Subcutaneous adipose tissue (tissue), 4 donors: ENCODE measurements around the gene EMID1. TPM values are rescaled to one million over a fixed set of nuclear protein-coding genes. Genes with fewer than 3 reads are reported as not detected.

Experiments
- total RNA-seq, 4 donors: library from RNA; depleted of rRNA; stranded (reverse); fragments of >200 nt; gene quantifications; one replicate each; pipeline ENCODE4 v1.1.0, GENCODE V29; 2016
- TF ChIP-seq, protein P1 (sequence below): fragments of 450-650 bp; IDR thresholded peaks from one replicate; pipeline ENCODE4 v1.5.1; 2016; ENCODE audit warnings: low read depth, mild to moderate bottlenecking, control low read depth, antibody characterized with exemption, moderate library complexity

The EMID1 gene
- total RNA-seq, 4 donors from 2014 or later: 0.17 to 1.3 (median 0.94) TPM; not detected in 1

DNA sequence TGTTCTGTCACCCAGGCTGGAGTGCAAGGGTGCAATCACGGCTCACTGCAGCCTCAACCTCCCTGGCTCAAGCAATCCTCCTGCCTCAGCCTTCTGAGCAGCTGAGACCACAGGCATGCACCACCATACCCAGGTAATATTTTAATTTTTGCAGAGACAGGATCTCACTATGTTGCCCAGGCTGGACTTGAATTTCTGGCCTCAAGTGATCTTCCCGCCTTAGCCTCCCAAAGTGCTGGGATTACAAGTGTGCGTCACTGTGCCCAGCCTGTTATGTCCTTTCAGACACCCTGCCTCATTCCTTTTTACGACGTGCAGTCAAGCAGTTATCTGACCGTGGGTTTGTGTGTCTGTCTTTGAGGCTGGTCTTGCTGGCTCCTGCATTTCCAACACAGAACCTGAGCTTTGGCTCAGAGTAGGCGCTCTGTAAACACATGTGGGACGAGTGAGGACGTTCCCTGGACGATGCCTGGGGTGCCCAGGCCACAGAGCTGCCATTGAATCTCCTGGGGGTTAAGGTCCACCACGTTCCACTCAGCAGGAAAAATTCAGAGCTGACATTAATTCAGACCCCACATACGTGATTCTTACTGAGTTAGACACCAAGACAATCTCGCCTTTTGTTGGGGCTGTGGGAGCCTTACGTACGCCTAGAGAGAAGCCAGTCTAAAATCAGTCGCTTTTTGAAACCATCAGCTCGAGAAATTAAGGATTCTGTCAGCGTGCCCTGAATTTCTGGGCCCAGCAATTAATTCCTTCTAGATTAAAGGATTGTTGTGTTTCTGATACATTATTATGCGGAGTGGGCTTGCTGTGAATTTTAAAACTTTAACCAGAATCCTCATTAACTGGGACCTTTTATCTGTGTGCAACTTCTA is 21.5 kb upstream of the EMID1 start:
- TF ChIP-seq, protein P1, sequence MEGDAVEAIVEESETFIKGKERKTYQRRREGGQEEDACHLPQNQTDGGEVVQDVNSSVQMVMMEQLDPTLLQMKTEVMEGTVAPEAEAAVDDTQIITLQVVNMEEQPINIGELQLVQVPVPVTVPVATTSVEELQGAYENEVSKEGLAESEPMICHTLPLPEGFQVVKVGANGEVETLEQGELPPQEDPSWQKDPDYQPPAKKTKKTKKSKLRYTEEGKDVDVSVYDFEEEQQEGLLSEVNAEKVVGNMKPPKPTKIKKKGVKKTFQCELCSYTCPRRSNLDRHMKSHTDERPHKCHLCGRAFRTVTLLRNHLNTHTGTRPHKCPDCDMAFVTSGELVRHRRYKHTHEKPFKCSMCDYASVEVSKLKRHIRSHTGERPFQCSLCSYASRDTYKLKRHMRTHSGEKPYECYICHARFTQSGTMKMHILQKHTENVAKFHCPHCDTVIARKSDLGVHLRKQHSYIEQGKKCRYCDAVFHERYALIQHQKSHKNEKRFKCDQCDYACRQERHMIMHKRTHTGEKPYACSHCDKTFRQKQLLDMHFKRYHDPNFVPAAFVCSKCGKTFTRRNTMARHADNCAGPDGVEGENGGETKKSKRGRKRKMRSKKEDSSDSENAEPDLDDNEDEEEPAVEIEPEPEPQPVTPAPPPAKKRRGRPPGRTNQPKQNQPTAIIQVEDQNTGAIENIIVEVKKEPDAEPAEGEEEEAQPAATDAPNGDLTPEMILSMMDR: no peak

DNA sequence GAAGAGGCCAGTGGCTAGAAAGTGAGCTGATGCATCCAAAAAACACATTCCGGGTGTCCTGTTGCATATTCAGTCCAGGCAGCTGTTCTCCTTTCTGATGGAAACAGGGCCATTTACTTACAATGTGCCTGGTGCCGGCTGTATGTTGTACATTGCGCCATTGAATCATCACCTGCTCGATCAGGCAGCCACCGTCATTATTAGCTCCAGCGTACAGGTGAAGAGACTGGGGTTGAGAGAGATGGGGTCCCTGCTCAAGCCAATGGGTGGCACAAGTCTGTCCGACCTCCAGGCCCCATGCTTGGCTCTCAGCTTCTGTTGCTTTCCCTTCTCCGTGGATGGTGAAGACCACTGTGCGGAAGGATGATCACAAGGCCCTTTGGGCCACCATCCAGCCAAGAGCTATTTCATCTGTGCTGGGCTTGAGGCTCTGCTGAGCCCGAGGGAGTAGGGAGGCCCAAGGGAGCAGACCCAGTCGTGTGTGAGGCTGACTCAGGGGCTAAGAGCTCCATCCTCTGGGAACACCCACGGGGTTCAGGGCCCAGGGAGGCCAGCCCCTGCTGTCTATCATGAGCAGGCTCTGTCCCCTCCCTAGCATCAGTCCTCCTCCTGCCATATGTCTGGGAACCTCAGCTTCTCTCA is 20.7 kb upstream of the EMID1 start:
- TF ChIP-seq, protein P1: no peak

GRCh38 chr22:29186302-29186701 is 19.4 kb upstream of the EMID1 start:
- TF ChIP-seq, protein P1: no peak

GRCh38 chr22:29187831-29188230 is 17.9 kb upstream of the EMID1 start:
- TF ChIP-seq, protein P1: no peak

DNA sequence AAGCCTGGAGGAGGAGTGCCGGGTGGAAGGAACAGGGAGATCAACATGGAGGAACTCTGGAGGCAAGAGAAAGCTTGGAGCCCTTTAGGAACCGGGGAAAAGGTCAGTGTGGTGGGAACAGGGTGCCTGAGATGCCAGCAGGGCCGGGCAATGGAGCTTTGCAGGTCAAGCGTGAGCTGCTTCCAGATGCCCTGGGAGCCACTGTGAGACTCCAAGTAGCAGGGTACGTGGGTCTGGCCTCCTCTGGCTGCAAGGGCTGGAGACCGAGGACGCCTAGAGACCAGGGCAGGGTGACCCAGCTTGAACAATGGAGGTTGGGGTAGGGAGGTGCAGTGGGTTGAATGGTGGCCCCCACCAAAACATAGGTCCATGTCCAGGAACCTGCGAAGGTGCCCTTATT is 15.6 kb upstream of the EMID1 start:
- TF ChIP-seq, protein P1: no peak

- TF ChIP-seq, protein P1: no peak
Observed at GRCh38 chr22:29190918-29191317, 14.8 kb upstream of the EMID1 start.

GRCh38 chr22:29193021-29193420 is 12.7 kb upstream of the EMID1 start:
- TF ChIP-seq, protein P1: no peak
